GM12891 (cell line): ENCODE measurements around the gene MIPEP.

Experiments used
- PAX5 ChIP-seq: IDR thresholded peaks from 2 replicates; pipeline ENCODE4 v1.6.1; 2011; ENCODE audit warnings: low read length, moderate library complexity, mild to moderate bottlenecking; ENCODE audit not compliant: insufficient read depth, severe bottlenecking
- POLR2A ChIP-seq: IDR thresholded peaks from 2 replicates; pipeline ENCODE4 v1.6.1; 2011; ENCODE audit warnings: low read depth, low read length, control low read depth
- POLR2AphosphoS5 ChIP-seq: IDR thresholded peaks from 2 replicates; pipeline ENCODE4 v1.6.1; 2011; ENCODE audit warnings: low read depth, low read length, control low read depth
- POU2F2 ChIP-seq: IDR thresholded peaks from 2 replicates; pipeline ENCODE4 v1.6.1; 2011; ENCODE audit warnings: low read depth, mild to moderate bottlenecking, control low read depth, low read length, moderate library complexity
- SPI1 ChIP-seq: IDR thresholded peaks from 2 replicates; pipeline ENCODE4 v1.6.1; 2011; ENCODE audit warnings: low read depth, low read length, control low read depth
- TAF1 ChIP-seq: IDR thresholded peaks from 2 replicates; pipeline ENCODE4 v1.6.1; 2011; ENCODE audit warnings: low read depth, low read length, control low read depth

DNA sequence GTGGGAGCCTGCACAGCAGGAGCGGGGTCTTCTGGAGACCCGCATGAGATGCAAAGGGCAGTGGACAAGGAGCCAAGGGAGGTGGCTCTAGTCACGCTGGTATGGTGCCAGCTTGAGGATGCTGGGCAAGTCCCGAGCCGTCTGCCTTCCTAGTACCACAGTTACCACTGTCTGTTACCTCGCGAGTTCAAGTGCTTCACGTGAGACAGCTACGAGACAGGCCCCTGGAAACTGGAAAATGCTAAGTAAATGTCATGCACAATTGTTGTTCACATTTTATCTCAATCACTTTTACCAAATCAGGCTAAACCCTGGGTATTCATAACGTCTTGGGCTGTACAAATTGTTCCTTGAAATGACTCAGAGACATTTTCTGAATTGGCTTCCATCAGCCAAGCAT, 163.3 kb downstream of the MIPEP start:
- no peak for TF ChIP-seq POLR2A
- no peak for TF ChIP-seq POLR2AphosphoS5
- TF ChIP-seq TAF1, result no peak
- no peak for TF ChIP-seq SPI1
- TF ChIP-seq POU2F2, result no peak
- TF ChIP-seq PAX5, result no peak
